Endothelial cell of umbilical vein (primary cell): ENCODE data around the gene SART1. TPM values are rescaled to one million over a fixed set of nuclear protein-coding genes. Genes with fewer than 3 reads are reported as not detected.

Experiments
- BruUV-seq: library from RNA; stranded (reverse); fragments of 400-500 nt; replicated peaks from 2 replicates; lab custom pipeline; 2021; lab: Mats Ljungman, UMichigan
- CTCF ChIA-PET: fragments of 300-600, 350-600 bp; sonication (Branson Sonifier 250); formaldehyde crosslinking; loops from one replicate; lab custom pipeline; 2021; ENCODE audit warnings: antibody characterized with exemption, inconsistent platforms; lab: Charles Lee
- POLR2A ChIA-PET: fragments of 300-600, 350-600 bp; sonication (Branson Sonifier 250); formaldehyde crosslinking; loops from one replicate; lab custom pipeline; 2021; ENCODE audit warnings: antibody characterized with exemption, inconsistent platforms; lab: Charles Lee
- DNase-seq: peaks from one replicate; pipeline ENCODE4 v3.0.0-alpha.2; 2011; ENCODE audit warnings: low read depth, low spot score
- FAIRE-seq: peaks from 2 replicates; lab custom pipeline; 2011; peaks lifted over from hg19 to GRCh38; lab: Jason Lieb, UNC
- H2AFZ ChIP-seq: 2 replicates; pipeline ENCODE4 v1.6.0; 2012; ENCODE audit warnings: low read depth, low read length, control low read depth, inconsistent platforms
- H3K27ac ChIP-seq: 2 replicates; pipeline ENCODE4 v1.5.1; 2011; ENCODE audit warnings: low read depth, mild to moderate bottlenecking, control low read depth, low read length, moderate library complexity; ENCODE audit not compliant: insufficient read depth
- H3K27me3 ChIP-seq, 2 experiments: 2 replicates each; pipeline versions ENCODE4 v1.6.0 to v1.6.1; 2011; ENCODE audit warnings: low read length in 2 of 2, mixed read lengths in 1 of 2; ENCODE audit not compliant: control insufficient read depth in 2 of 2, insufficient read depth in 2 of 2
- H3K36me3 ChIP-seq, 2 experiments: 2 replicates in 1 of 2; 3 replicates in 1 of 2; pipeline ENCODE4 v1.5.1; 2011; ENCODE audit warnings: low read length in 2 of 2, mild to moderate bottlenecking in 1 of 2, moderate library complexity in 1 of 2; ENCODE audit not compliant: control insufficient read depth in 2 of 2, insufficient read depth in 2 of 2; ENCODE audit errors: extremely low read depth in 1 of 2
- H3K4me1 ChIP-seq: 3 replicates; pipeline ENCODE4 v1.5.1; 2011; ENCODE audit warnings: mild to moderate bottlenecking, low read length; ENCODE audit not compliant: control insufficient read depth, insufficient read depth; ENCODE audit errors: extremely low read depth
- H3K4me2 ChIP-seq: 2 replicates; pipeline ENCODE4 v1.6.1; 2011; ENCODE audit warnings: low read length, control low read depth, mixed read lengths; ENCODE audit not compliant: insufficient read depth
- H3K4me3 ChIP-seq, 3 experiments: fragments of 200-600 bp in 1 of 3; sonication (generic), shearing (Covaris generic) in 1 of 3; replicated peaks in 1 of 3; 2 replicates each; pipeline ENCODE4 v1.5.1; 2011 to 2016; ENCODE audit warnings: control low read depth in 3 of 3, low read length in 3 of 3, mild to moderate bottlenecking in 2 of 3, inconsistent platforms in 1 of 3, low read depth in 1 of 3, moderate library complexity in 1 of 3; ENCODE audit not compliant: insufficient read depth in 1 of 3
- H3K79me2 ChIP-seq: 2 replicates; pipeline ENCODE4 v1.6.0; 2012; ENCODE audit warnings: low read length, inconsistent platforms; ENCODE audit not compliant: control insufficient read depth, insufficient read depth
- H3K9ac ChIP-seq: replicated peaks from 2 replicates; pipeline ENCODE3; 2011; ENCODE audit warnings: low read length, control low read depth; ENCODE audit not compliant: insufficient read depth; ENCODE audit errors: extremely low read depth
- H3K9me1 ChIP-seq: replicated peaks from 3 replicates; pipeline ENCODE4 v1.6.0; 2011; ENCODE audit warnings: mild to moderate bottlenecking, low read length; ENCODE audit not compliant: control insufficient read depth, insufficient read depth; ENCODE audit errors: extremely low read depth
- H3K9me3 ChIP-seq: replicated peaks from 2 replicates; pipeline ENCODE4 v1.5.1; 2012; ENCODE audit warnings: low read length, inconsistent platforms; ENCODE audit not compliant: control insufficient read depth, insufficient read depth
- H4K20me1 ChIP-seq: replicated peaks from 2 replicates; pipeline ENCODE3; 2011; ENCODE audit warnings: mild to moderate bottlenecking, low read length; ENCODE audit not compliant: control insufficient read depth, insufficient read depth; ENCODE audit errors: extremely low read depth
- CTCF ChIP-seq, 2 donors: IDR thresholded peaks; 1 replicate in 1 of 2; 2 replicates in 1 of 2; pipeline ENCODE4 v1.5.1; 2011; ENCODE audit warnings: low read length in 2 of 2, mild to moderate bottlenecking in 2 of 2, moderate library complexity in 2 of 2, control low read depth in 1 of 2, inconsistent platforms in 1 of 2, low read depth in 1 of 2; ENCODE audit not compliant: insufficient read depth in 1 of 2; ENCODE audit errors: extremely low read depth in 1 of 2
- EZH2 ChIP-seq: IDR thresholded peaks from 2 replicates; pipeline ENCODE4 v1.6.1; 2012; ENCODE audit warnings: borderline replicate concordance, low read depth, mild to moderate bottlenecking, moderate library complexity, low read length, inconsistent platforms; ENCODE audit not compliant: severe bottlenecking
- FOS ChIP-seq: IDR thresholded peaks from 2 replicates; pipeline ENCODE4 v1.6.1; 2011; ENCODE audit warnings: mild to moderate bottlenecking, low read length, moderate library complexity, borderline replicate concordance; ENCODE audit not compliant: insufficient read depth
- GATA2 ChIP-seq: IDR thresholded peaks from 2 replicates; pipeline ENCODE4 v1.7.0; 2011; ENCODE audit warnings: low read depth, mild to moderate bottlenecking, moderate library complexity, mixed read lengths, low read length; ENCODE audit not compliant: insufficient read length, insufficient read depth
- JUN ChIP-seq: IDR thresholded peaks from 2 replicates; pipeline ENCODE4 v1.6.1; 2011; ENCODE audit warnings: borderline replicate concordance, low read depth; ENCODE audit not compliant: insufficient read length, insufficient read depth
- MYC ChIP-seq: IDR thresholded peaks from one replicate; pipeline ENCODE4 v1.6.1; 2011; ENCODE audit warnings: mild to moderate bottlenecking, low read depth, low read length
- POLR2A ChIP-seq: IDR thresholded peaks from 2 replicates; pipeline ENCODE4 v1.6.1; 2012; ENCODE audit warnings: low read depth, mild to moderate bottlenecking, control low read depth, low read length
- POLR2AphosphoS5 ChIP-seq: IDR thresholded peaks from 2 replicates; pipeline ENCODE4 v1.6.1; 2012; ENCODE audit warnings: low read depth, mild to moderate bottlenecking, control low read depth, low read length, moderate library complexity; ENCODE audit not compliant: insufficient read depth
- dilution Hi-C: fragments of 300-500 bp; cut with MboI; formaldehyde crosslinking; loops from one replicate; pipeline ENCODE4 v1.15.0; 2019; ENCODE audit warnings: low sequenced_read_pairs; ENCODE audit not compliant: extremely low pct_ligation_motif_present
- intact Hi-C: fragments of 100-400 bp; cut with micrococcal nuclease; formaldehyde crosslinking; loops from one replicate; pipeline ENCODE4 v1.10.0; 2022
- polyA plus RNA-seq, 4 experiments: library from polyadenylated mRNA; depleted of rRNA in 3 of 4; stranded (reverse) in 3 of 4; unstranded in 1 of 4; fragments of >200 nt; gene quantifications; 2 replicates each; pipeline versions ENCODE4 v1.2.1 to v1.2.3, GENCODE V29; 2011 to 2012; ENCODE audit warnings: missing spikeins in 1 of 4
- total RNA-seq: library from RNA; stranded (reverse); gene quantifications from 2 replicates; pipeline ENCODE4 v1.2.3, GENCODE V29; 2021
- TF ChIP-seq, protein P1 (sequence below): IDR thresholded peaks from 2 replicates; pipeline ENCODE4 v1.6.1; 2011; ENCODE audit not compliant: insufficient read depth, insufficient read length

The SART1 gene
- total and polyA plus RNA-seq, 2 donors (not counting 3 experiments of a cell fraction or from before 2014, with no cell fraction given), result 21.8 to 62.7 TPM

DNA sequence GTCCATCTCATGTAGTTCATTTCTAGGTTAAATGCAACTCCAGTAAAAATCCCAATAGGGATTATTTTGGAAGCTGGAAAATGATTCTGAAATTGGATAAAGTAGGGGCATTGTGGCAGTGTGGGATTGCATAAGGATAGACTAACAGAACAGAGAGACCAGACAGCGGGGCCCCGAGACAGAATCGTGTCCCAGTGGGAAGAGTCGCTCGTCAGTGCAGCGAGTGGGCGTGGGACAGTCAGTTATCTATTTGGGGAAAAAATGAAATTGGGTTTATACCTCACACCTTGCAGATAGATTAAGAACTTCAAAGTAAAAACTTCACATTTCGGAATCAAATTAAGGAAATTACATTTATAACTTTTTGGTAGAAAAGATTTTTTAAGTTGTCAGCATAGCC, 10.6 kb downstream of the SART1 start:
- Histone ChIP-seq H3K9ac (no peak overlapping the region), H3K9me1 (no peaks in the 10 kb centered on the region), H3K4me2 (no peak overlapping the region), H3K36me3 (peaks cover 7 to 40% of the 10 kb centered on the region in 2 experiments), H3K4me1 (no peaks in the 10 kb centered on the region), H3K9me3 (no peaks in the 10 kb centered on the region), H4K20me1 (no peaks in the 10 kb centered on the region), H2AFZ (no peak overlapping the region), H3K27me3 (no peaks in the 10 kb centered on the region), H3K4me3 (no peak overlapping the region), H3K79me2 (no peaks in the 10 kb centered on the region), H3K27ac (no peak overlapping the region)
- DNase-seq (no peak), FAIRE-seq (no peak)
- dilution Hi-C loops, result no loop called here
- POLR2A ChIA-PET, result interaction anchor here (0.6 kb wide), 1 partner anchor 76 kb away, joined by 4 read pairs; no protein-coding TSS in a partner anchor
- no TSS peak for BruUV-seq
- TF ChIP-seq POLR2A, result no peak
- TF ChIP-seq GATA2, result no peak
- no peak for TF ChIP-seq FOS
- TF ChIP-seq POLR2AphosphoS5, result no peak
- TF ChIP-seq EZH2, result no peak
- no peak for TF ChIP-seq JUN
- TF ChIP-seq CTCF (IDR thresholded peaks at IDR 0.05; ENCODE audit: extremely low read depth in 1 of 2, insufficient read depth in 1 of 2, low read depth in 1 of 2, low read length in 2 of 2), result no peak
- no peak for TF ChIP-seq MYC
- TF ChIP-seq, protein P1, sequence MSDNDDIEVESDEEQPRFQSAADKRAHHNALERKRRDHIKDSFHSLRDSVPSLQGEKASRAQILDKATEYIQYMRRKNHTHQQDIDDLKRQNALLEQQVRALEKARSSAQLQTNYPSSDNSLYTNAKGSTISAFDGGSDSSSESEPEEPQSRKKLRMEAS, result no peak
- CTCF ChIA-PET, result interaction anchor here (1.4 to 1.9 kb wide), 3 partner anchors 11 to 100 kb away, joined by 3 to 8 read pairs (median 3); no protein-coding TSS in a partner anchor
- intact Hi-C loops, result no loop called here
